T-helper 9 cell (primary cell): ENCODE results near the gene ERC1.
"Not testable (repeated sequence)": the region's sequence is repeated elsewhere in the genome, so short reads cannot be mapped to it uniquely, and the experiment has no call there.

Source experiments
- DNase-seq: peaks from one replicate; pipeline ENCODE4 v3.0.0-alpha.2; 2020

Gene ERC1

GRCh38 chr12:1246637-1247036 lies 255.6 kb downstream of the ERC1 start:
- no peak for DNase-seq

- no peak for DNase-seq
Observed at GRCh38 chr12:1250641-1251040, 259.6 kb downstream of the ERC1 start.

- DNase-seq = no peak
Observed at GRCh38 chr12:1252758-1253157, 261.7 kb downstream of the ERC1 start.

GRCh38 chr12:1255125-1255524 lies 264.1 kb downstream of the ERC1 start:
- not testable (repeated sequence) for DNase-seq

- DNase-seq = not testable (repeated sequence)
Observed at GRCh38 chr12:1255854-1256253, 264.8 kb downstream of the ERC1 start.

GRCh38 chr12:1256285-1256684 lies 265.3 kb downstream of the ERC1 start:
- no peak for DNase-seq

- DNase-seq = no peak
Observed at GRCh38 chr12:1256991-1257390, 266.0 kb downstream of the ERC1 start.

- DNase-seq = no peak
Observed at GRCh38 chr12:1262011-1262410, 271.0 kb downstream of the ERC1 start.

GRCh38 chr12:1267243-1267642 lies 276.2 kb downstream of the ERC1 start:
- DNase-seq = no peak

GRCh38 chr12:1272142-1272541 lies 281.1 kb downstream of the ERC1 start:
- no peak for DNase-seq

- DNase-seq = no peak
Observed at GRCh38 chr12:1273051-1273450, 282.0 kb downstream of the ERC1 start.

- no peak for DNase-seq
Observed at GRCh38 chr12:1277905-1278304, 286.9 kb downstream of the ERC1 start.

GRCh38 chr12:1279050-1279449 lies 288.0 kb downstream of the ERC1 start:
- no peak for DNase-seq

- no peak for DNase-seq
Observed at GRCh38 chr12:1280059-1280458, 289.0 kb downstream of the ERC1 start.

- DNase-seq = no peak
Observed at GRCh38 chr12:1281683-1282366, 290.8 kb downstream of the ERC1 start.

GRCh38 chr12:1282670-1283315 lies 291.8 kb downstream of the ERC1 start:
- DNase-seq = no peak

GRCh38 chr12:1283316-1283715 lies 292.3 kb downstream of the ERC1 start:
- no peak for DNase-seq

GRCh38 chr12:1284611-1285010 lies 293.6 kb downstream of the ERC1 start:
- no peak for DNase-seq

- DNase-seq = no peak
Observed at GRCh38 chr12:1287446-1287975, 296.5 kb downstream of the ERC1 start.

GRCh38 chr12:1288333-1288732 lies 297.3 kb downstream of the ERC1 start:
- DNase-seq = no peak

- no peak for DNase-seq
Observed at GRCh38 chr12:1289371-1290155, 298.5 kb downstream of the ERC1 start.

- DNase-seq = no peak
Observed at GRCh38 chr12:1290716-1291115, 299.7 kb downstream of the ERC1 start.

- no peak for DNase-seq
Observed at GRCh38 chr12:1291601-1292332, 300.7 kb downstream of the ERC1 start.
